GM12878 (cell line): ENCODE measurements around the gene RALBP1. TPM values are rescaled to one million over a fixed set of nuclear protein-coding genes. Genes with fewer than 3 reads are reported as not detected.

Source experiments
- ATAC-seq: fragments of 200-7000 bp; cut with Tn5 transposase; 3 replicates; pipeline ENCODE4 v1.9.1; 2020; ENCODE audit warnings: mild to moderate bottlenecking, moderate library complexity
- BruUV-seq: library from RNA; stranded (reverse); fragments of 400-500 nt; replicated peaks from 2 replicates; lab custom pipeline; 2021; lab: Mats Ljungman, UMichigan
- CTCF ChIA-PET: fragments of 300-600 bp; sonication (Branson Sonifier 250); formaldehyde crosslinking; extraction: SDS; loops from one replicate; lab custom pipeline; 2021; ENCODE audit warnings: inconsistent platforms; lab: Yijun Ruan, JAX
- POLR2A ChIA-PET: fragments of 350-600 bp; formaldehyde crosslinking; extraction: SDS; loops from one replicate; lab custom pipeline; 2021; ENCODE audit warnings: inconsistent platforms; lab: Charles Lee
- RAD21 ChIA-PET: fragments of 300-600 bp; sonication (Branson Sonifier 250); formaldehyde crosslinking; loops from one replicate; lab custom pipeline; 2023; ENCODE audit warnings: antibody characterized with exemption; ENCODE audit not compliant: unreplicated experiment; lab: Charles Lee
- SMC1A ChIA-PET: fragments of 300-600 bp; sonication (Branson Sonifier 250); formaldehyde crosslinking; loops from one replicate; lab custom pipeline; 2023; ENCODE audit not compliant: unreplicated experiment, uncharacterized antibody; lab: Charles Lee
- DNase-seq: peaks from one replicate; pipeline ENCODE4 v3.0.0-alpha.2; 2011; ENCODE audit warnings: low read depth, low spot score
- FAIRE-seq: peaks from 3 replicates; lab custom pipeline; 2011; peaks lifted over from hg19 to GRCh38; lab: Jason Lieb, UNC
- H2AFZ ChIP-seq: 2 replicates; pipeline ENCODE4 v1.6.0; 2011; ENCODE audit warnings: low read depth, low read length, control low read depth; ENCODE audit not compliant: control insufficient read depth
- H3K27ac ChIP-seq: 2 replicates; pipeline ENCODE4 v1.5.1; 2011; ENCODE audit warnings: control low read depth; ENCODE audit not compliant: control insufficient read depth, insufficient read depth
- H3K27me3 ChIP-seq, 2 experiments: replicated peaks in 1 of 2; 2 replicates each; pipeline versions ENCODE4 v1.6.0 to v1.6.1; 2011; ENCODE audit warnings: low read length in 1 of 2; ENCODE audit not compliant: control insufficient read depth in 2 of 2, insufficient read depth in 2 of 2
- H3K36me3 ChIP-seq, 2 experiments: 2 replicates each; pipeline ENCODE4 v1.5.1; 2011; ENCODE audit warnings: low read length in 1 of 2; ENCODE audit not compliant: control insufficient read depth in 2 of 2, insufficient read depth in 2 of 2
- H3K4me1 ChIP-seq: 2 replicates; pipeline ENCODE4 v1.6.1; 2011; ENCODE audit warnings: mild to moderate bottlenecking, low read length, moderate library complexity, mixed read lengths; ENCODE audit not compliant: control insufficient read depth, insufficient read depth
- H3K4me2 ChIP-seq: 2 replicates; pipeline ENCODE4 v1.6.0; 2011; ENCODE audit warnings: control low read depth; ENCODE audit not compliant: control insufficient read depth, insufficient read depth
- H3K4me3 ChIP-seq: fragments of 200-600 bp; sonication (generic); 2 replicates; pipeline ENCODE4 v1.5.1; 2016
- H3K79me2 ChIP-seq: 2 replicates; pipeline ENCODE4 v1.6.0; 2011; ENCODE audit warnings: low read length; ENCODE audit not compliant: control insufficient read depth, insufficient read depth
- H3K9ac ChIP-seq: 2 replicates; pipeline ENCODE4 v1.8.0; 2011; ENCODE audit warnings: low read length, control low read depth, mixed read lengths; ENCODE audit not compliant: control insufficient read depth, insufficient read depth
- H3K9me3 ChIP-seq: replicated peaks from 3 replicates; pipeline ENCODE4 v1.5.1; 2011; ENCODE audit warnings: mild to moderate bottlenecking, low read length; ENCODE audit not compliant: control insufficient read depth, insufficient read depth
- H4K20me1 ChIP-seq: 2 replicates; pipeline ENCODE4 v1.6.0; 2011; ENCODE audit not compliant: control insufficient read depth, insufficient read depth
- HCFC1 ChIP-seq: fragments of 150-350 bp; IDR thresholded peaks from 2 replicates; pipeline ENCODE4 v1.6.1; 2014; ENCODE audit warnings: low read length
- MEF2A ChIP-seq: IDR thresholded peaks from 2 replicates; pipeline ENCODE4 v1.6.1; 2011; ENCODE audit warnings: low read depth, mild to moderate bottlenecking, low read length, moderate library complexity; ENCODE audit not compliant: insufficient read depth
- NFIC ChIP-seq: IDR thresholded peaks from 2 replicates; pipeline ENCODE4 v1.6.1; 2012; ENCODE audit warnings: low read depth, mild to moderate bottlenecking, inconsistent platforms, low read length, moderate library complexity
- RUNX3 ChIP-seq: IDR thresholded peaks from 2 replicates; pipeline ENCODE4 v1.6.1; 2012; ENCODE audit warnings: low read length, inconsistent platforms
- SIX5 ChIP-seq: IDR thresholded peaks from 2 replicates; pipeline ENCODE4 v1.6.1; 2011; ENCODE audit warnings: mild to moderate bottlenecking, low read depth, low read length, moderate library complexity; ENCODE audit not compliant: severe bottlenecking
- SKIL ChIP-seq: fragments of 450-650 bp; IDR thresholded peaks from 2 replicates; pipeline ENCODE4 v1.6.1; 2017; ENCODE audit warnings: mild to moderate bottlenecking, low read depth, inconsistent platforms; ENCODE audit not compliant: poor library complexity, severe bottlenecking
- WGBS: methylation state at CpG from one replicate; pipeline ENCODE4 v1.1.6; 2016; ENCODE audit warnings: low lambda C conversion rate; ENCODE audit not compliant: insufficient replicate concordance, insufficient coverage; ENCODE audit errors: missing lambda C conversion rate; 5-methylcytosine and 5-hydroxymethylcytosine counted together
- in situ Hi-C: fragments of 300-500 bp; cut with MboI; formaldehyde crosslinking; loops from 9 replicates; pipeline ENCODE4 v1.14.3; 2018; ENCODE audit warnings: mixed read lengths
- intact Hi-C: fragments of 100-400 bp; cut with micrococcal nuclease; formaldehyde crosslinking; loops from one replicate; pipeline ENCODE4 v1.14.2; 2022; ENCODE audit not compliant: unreplicated experiment
- polyA plus RNA-seq, 11 experiments: library from polyadenylated mRNA; depleted of rRNA in 4 of 11; unstranded in 6 of 11; stranded (reverse) in 5 of 11; fragments of >200 nt; fragmentation: Nextera tagmentation in 4 of 11; fragmentation: Illumina TruSeq in 1 of 11; extraction: Ambion mirVana in 4 of 11; extraction: Trizol in 1 of 11; gene quantifications; 1 replicate in 1 of 11; 2 replicates in 10 of 11; pipeline versions ENCODE4 v1.2.1 to v1.2.3, GENCODE V29; 2011 to 2016; ENCODE audit warnings: inconsistent platforms in 2 of 11, missing spikeins in 2 of 11, low read depth in 1 of 11
- total RNA-seq, 4 experiments: library from RNA; depleted of rRNA in 3 of 4; stranded (reverse); fragments of >200 nt in 3 of 4; fragmentation: Illumina TruSeq in 1 of 4; extraction: Trizol in 1 of 4; gene quantifications; 2 replicates each; pipeline versions ENCODE4 v1.2.1 to v1.2.3, GENCODE V29; 2013 to 2021

The RALBP1 gene
- total and polyA plus RNA-seq, 10 of the 15 experiments (the other 5 are each of a cell fraction or from before 2014, with no cell fraction given), result 11.2 to 46.9 (median 41.8) TPM

GRCh38 chr18:9441061-9441460 is 34.3 kb upstream of the RALBP1 start:
- POLR2A ChIA-PET, result interaction anchor here (0.6 kb wide), 2 partner anchors 9 to 27 kb away, joined by 3 to 7 read pairs; no protein-coding TSS in a partner anchor
- no peak for ATAC-seq
- in situ Hi-C loops, result no loop called here
- H3K4me2 ChIP-seq, result peak overlapping the region; percentile 21
- no peaks in the 10 kb centered on the region for H4K20me1 ChIP-seq
- CTCF ChIA-PET, result interaction anchor here (1.4 kb wide), 1 partner anchor 68 kb away, joined by 3 read pairs; no protein-coding TSS in a partner anchor
- peak overlapping the region; percentile 15 for H2AFZ ChIP-seq
- H3K36me3 ChIP-seq, result no peaks in the 10 kb centered on the region
- no peak overlapping the region for H3K4me3 ChIP-seq
- H3K9me3 ChIP-seq, result no peaks in the 10 kb centered on the region
- no peak overlapping the region; the same call in 1 of the 2 replicates for H3K27ac ChIP-seq
- intact Hi-C loops, result no loop called here
- no peak for FAIRE-seq
- 0% methylated on average over 3 of the region's 3 CpGs for WGBS
- H3K79me2 ChIP-seq, result no peaks in the 10 kb centered on the region
- no peaks in the 10 kb centered on the region; the same call in 1 of the 2 replicates for H3K4me1 ChIP-seq
- no peak for DNase-seq
- H3K9ac ChIP-seq, result no peak overlapping the region
- TF ChIP-seq HCFC1 (no peak), SIX5 (no peak), SKIL (no peak), MEF2A (peak; percentile 89), RUNX3 (peak; percentile 21; the same call in 1 of the 2 replicates), NFIC (peak; percentile 32; the same call in 1 of the 2 replicates)
- RAD21 ChIA-PET, result no interaction called here
- no TSS peak for BruUV-seq
- H3K27me3 ChIP-seq, result no peaks in the 10 kb centered on the region
- SMC1A ChIA-PET, result no interaction called here
